Activated CD8-positive, alpha-beta memory T cell treated with anti-CD3 and anti-CD28 coated beads, Interleukin-2, amount 50 U/mL, for 24 hours (primary cell): ENCODE data around the gene VIM.
"Not testable (repeated sequence)": the region's sequence is repeated elsewhere in the genome, so short reads cannot be mapped to it uniquely, and the experiment has no call there.

Source experiments
- DNase-seq: peaks from one replicate; pipeline ENCODE4 v3.0.0-alpha.2; 2020; ENCODE audit errors: extremely low read depth

VIM gene

GRCh38 chr10:17232276-17232960 lies 4.4 kb downstream of the VIM start:
- no peak for DNase-seq

- no peak for DNase-seq
These were observed 5.4 kb downstream of the VIM start for GRCh38 chr10:17233286-17233991.

DNA sequence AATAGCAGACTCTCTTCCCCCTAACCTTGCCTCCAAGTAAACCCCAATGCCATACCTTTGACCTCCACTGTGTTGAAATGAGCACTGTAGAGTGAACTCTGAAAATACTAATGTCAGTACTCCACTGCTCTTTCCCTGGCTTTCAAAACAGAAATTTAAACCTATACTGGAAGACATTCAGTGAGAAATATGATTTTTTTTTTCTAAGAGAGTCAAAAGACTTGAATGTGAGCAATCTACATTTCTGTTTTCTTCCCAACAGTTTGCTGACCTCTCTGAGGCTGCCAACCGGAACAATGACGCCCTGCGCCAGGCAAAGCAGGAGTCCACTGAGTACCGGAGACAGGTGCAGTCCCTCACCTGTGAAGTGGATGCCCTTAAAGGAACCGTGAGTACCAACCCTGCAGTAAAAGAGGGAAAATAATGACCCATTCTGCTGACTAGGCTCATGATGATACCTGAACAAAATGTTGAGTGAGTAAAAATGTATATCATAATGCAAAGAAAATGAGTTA lies 6.4 kb downstream of the VIM start:
- no peak for DNase-seq

DNA sequence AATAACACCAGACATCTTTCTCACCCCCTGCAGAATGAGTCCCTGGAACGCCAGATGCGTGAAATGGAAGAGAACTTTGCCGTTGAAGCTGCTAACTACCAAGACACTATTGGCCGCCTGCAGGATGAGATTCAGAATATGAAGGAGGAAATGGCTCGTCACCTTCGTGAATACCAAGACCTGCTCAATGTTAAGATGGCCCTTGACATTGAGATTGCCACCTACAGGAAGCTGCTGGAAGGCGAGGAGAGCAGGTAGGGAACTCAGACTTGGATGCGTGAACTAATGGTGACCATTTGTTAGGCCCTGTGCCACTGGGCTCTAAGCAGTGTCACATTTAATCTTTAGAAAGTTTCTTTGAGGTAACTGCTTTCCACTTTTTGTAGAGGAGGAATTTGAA lies 7.1 kb downstream of the VIM start:
- DNase-seq: no peak

- DNase-seq: no peak
These were observed 8.6 kb downstream of the VIM start for GRCh38 chr10:17236468-17237148.

- DNase-seq: no peak
These were observed 9.1 kb downstream of the VIM start for GRCh38 chr10:17237149-17237527.

DNA sequence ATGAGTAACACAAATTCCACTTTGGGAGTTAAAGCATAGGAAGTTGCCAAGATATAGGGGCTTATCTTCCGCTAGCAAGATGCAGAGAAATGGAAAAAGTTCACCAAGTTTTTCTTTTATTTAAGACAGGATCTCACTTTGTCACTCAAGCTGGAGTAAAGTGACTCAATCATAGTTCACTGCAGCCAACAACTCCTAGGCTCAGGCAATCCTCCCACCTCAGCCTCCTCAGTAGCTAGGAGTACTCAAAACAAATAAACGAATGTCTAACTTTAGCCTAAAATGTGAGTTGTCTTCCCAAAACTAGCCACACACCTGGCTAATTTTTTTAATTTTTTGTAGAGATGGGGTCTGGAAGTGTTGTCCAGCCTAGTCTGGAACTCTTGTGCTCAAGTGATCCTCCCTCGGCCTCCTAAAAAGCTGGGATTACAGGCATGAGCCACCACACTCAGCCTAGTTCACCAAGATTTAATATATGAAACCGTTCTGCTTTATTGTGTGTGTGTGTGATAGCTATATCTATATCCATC lies 9.9 kb downstream of the VIM start:
- DNase-seq: no peak

DNA sequence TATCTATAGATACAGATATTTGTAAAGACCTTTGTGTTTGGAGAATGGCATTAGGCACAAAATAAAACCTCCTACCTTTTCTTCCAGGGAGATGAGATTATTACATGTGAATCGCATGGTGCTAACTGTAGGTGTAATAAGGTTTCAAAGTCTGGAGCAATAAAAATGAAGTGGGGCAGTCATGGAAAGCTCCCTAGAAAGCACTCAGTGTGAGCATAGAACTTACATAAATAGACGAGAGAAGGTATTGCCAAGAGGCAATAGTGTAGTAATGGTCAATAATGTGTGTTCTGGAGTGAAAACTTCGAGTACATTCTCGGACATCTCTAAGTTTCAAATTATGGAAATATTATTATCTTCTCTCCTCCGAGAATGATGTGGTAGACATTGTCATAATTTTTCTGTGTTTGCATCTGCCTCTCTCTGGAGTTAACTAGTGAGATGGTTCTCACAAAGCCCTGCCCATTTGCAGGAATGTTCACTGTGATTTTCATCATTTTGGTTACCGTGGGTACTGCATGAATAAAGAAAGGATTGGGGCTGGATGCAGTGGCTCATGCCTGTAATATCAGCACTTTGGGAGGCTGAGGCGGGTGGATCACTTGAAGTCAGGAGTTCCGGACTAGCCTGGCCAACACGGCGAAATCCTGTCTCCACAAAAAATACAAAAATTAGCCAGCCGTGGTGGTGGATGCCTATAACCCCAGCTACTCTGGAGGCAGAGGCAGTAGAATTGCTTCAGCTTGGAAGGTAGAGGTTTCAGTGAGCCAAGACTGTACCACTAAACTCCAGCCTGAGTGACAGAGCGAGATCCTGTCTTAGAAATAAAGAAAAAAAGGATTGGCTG lies 10.6 kb downstream of the VIM start:
- no peak for DNase-seq

- DNase-seq: no peak
These were observed 11.5 kb downstream of the VIM start for GRCh38 chr10:17239345-17240085.

- DNase-seq: no peak
These were observed 12.1 kb downstream of the VIM start for GRCh38 chr10:17240096-17240495.

- no peak for DNase-seq
These were observed 12.6 kb downstream of the VIM start for GRCh38 chr10:17240616-17241015.

DNA sequence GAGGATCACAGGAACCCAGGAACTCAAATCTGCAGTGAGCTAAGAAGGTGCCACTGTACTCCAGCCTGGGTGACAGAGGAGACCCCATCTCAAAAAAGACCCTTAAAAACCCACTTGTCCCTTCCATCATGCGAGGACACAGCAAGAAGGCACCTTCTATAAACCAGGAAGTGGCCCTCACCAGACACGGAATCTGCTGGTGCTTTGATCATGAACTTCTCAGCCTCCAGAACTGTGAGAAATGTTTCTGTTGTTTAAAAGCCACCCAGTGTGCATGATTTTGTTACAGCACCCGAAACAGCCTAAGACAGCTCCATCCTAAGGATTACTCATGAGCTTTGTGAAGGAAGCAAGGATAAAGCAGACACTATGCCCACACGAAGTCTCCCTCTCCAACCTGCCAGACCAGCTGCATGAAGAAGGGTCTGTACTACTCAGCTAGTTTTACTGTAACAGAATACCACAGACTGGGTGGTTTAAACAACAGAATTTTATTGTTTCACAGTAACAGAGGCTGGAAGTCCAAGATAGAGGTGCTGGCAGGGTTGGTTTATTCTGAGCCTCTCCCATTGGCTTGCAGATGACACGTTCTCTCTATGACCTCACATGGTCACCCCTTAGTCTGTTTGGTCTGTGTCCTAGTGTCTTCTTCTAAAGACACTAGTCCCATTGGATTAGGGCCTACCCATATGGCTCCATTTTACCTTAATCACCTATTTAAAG lies 13.7 kb downstream of the VIM start:
- no peak for DNase-seq

DNA sequence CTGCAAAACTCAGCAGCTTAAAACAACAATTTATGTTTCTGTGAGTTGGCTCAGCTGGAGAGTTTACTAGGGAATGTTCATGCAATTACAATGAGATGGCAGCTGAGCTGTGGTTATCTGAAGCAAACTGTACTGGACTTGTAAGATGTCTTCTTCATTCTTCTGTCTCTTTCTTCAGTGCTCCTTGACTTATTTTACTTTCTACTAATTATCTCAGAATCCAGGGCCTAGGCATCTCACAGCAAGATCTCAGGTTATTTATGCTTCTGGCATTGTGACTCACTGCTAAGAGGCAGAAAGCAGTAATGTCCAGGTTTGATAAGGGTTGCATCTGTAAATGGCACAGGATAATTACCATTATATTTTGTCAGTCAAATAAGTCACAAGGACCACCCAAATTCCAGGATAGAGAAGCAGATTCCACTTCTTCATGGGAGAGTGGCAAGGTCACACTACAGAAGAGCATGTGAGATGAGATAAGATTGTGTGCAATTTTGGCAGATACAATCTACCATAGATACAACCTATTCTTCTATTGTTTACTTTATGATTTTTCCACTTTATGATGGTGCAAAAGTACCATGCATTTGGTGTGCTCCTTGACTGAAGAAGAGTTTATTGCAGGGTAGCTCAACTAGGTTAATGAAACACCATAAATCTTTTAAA lies 16.8 kb downstream of the VIM start:
- DNase-seq: no peak

DNA sequence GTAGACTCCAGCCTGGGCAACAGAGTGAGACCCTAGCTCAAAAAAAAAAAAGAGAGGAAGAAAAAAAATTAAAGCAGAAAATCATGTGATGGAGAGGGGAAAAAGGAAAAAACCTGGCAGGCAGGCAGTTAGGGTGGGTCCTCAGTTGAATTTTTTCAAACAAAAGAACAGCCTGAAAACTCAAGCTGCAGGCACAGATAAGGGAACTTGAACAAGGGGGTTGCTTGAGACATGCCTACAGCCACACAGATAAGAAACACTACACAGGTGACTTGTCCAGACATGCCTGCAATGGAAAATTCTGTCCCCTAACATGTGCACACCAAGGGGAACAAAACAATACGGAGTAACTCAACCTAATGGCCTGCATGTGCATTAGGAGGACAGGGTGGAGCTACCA lies 19.2 kb downstream of the VIM start:
- DNase-seq: no peak

DNA sequence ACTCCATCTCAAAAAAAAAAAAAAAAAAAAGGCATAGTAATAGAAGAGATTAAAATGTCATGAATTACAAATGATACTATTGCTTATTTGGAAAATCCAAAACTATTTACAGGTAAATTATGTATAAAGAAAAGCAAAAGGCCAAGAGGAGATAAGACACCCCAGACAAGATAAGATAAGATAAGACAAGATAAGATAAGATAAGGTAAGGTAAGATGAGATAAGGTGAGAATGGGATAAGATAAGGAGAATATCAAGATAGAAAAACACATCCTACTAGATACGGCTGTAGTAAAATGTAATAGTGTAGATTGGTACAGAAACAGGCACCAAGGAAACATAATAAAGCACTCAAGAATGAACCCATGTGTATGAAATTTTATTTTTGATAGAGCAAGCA lies 20.9 kb downstream of the VIM start:
- no peak for DNase-seq

DNA sequence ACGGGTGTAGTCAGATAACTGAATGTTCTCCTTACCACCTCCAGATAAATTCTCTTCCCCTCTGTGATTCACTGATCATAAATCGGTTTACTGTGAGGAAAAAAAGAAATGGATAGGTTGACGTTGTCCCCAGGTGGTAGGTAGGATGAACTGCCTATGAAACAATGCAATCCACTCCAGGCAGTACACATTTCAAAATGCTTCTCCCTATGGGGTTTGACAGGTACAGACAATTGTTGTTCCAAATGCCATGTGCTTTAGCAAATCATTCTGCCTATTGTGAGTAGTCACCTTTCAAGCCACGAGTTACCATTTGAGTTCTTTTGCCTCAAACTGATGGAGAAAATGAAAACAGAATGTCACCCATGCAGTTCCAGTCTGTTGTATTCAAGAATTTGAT lies 21.8 kb downstream of the VIM start:
- no peak for DNase-seq

- no peak for DNase-seq
These were observed 22.7 kb downstream of the VIM start for GRCh38 chr10:17250736-17251135.

DNA sequence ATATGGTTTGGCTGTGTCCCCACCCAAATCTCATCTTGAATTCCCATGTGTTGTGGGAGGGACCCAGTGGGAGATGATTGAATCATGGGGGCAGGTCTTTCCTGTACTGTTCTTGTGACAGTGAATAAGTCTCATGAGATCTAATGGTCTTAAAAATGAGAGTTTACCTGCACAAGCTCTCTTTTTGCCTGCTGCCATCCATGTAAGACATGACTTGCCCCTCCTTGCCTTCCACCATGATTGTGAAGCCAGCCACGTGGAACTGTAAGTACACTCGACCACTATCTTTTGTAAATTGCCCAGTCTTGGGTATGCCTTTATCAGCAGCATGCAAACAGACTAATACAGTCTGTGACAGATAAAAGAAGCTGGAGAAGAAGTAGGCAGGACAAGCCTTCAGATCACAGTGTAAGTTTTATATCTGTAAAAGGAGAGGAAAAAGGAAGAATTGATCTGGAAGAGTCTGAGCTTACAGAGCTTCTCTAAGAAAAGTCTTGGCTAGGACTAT lies 26.6 kb downstream of the VIM start:
- not testable (repeated sequence) for DNase-seq

GRCh38 chr10:17255512-17255911 lies 27.5 kb downstream of the VIM start:
- no peak for DNase-seq

- DNase-seq: no peak
These were observed 28.0 kb downstream of the VIM start for GRCh38 chr10:17256051-17256450.
